Vagina (tissue), 2 donors: ENCODE measurements around the gene ZBTB42. TPM values are rescaled to one million over a fixed set of nuclear protein-coding genes. Genes with fewer than 3 reads are reported as not detected.

Source experiments
- DNase-seq, 2 donors: peaks; one replicate each; pipeline ENCODE4 v3.0.0-alpha.2; 2017; ENCODE audit errors: extremely low spot score in 2 of 2
- H3K27ac ChIP-seq: fragments of 200-600 bp; sonication (generic); one replicate; pipeline ENCODE4 v1.5.1; 2019
- H3K27me3 ChIP-seq: fragments of 200-600 bp; sonication (generic); one replicate; pipeline ENCODE4 v1.5.1; 2019
- H3K36me3 ChIP-seq, 2 donors: fragments of 200-600 bp; sonication (generic); one replicate each; pipeline ENCODE4 v1.5.1; 2017 to 2019
- H3K4me1 ChIP-seq: fragments of 200-600 bp; sonication (generic); one replicate; pipeline ENCODE4 v1.5.1; 2019
- H3K4me3 ChIP-seq, 2 donors: fragments of 200-600 bp; sonication (generic); 1 replicate in 1 of 2; 2 replicates in 1 of 2; pipeline ENCODE4 v1.5.1; 2016 to 2019
- H3K9me3 ChIP-seq: fragments of 200-600 bp; sonication (generic); one replicate; pipeline ENCODE4 v1.5.1; 2019
- POLR2A ChIP-seq, 2 donors: fragments of 450-650 bp; IDR thresholded peaks; one replicate each; pipeline ENCODE4 v1.6.1; 2017; ENCODE audit warnings: antibody characterized with exemption in 2 of 2, mild to moderate bottlenecking in 2 of 2, moderate library complexity in 2 of 2
- POLR2AphosphoS5 ChIP-seq, 2 donors: sonication (generic); formaldehyde crosslinking; IDR thresholded peaks; one replicate each; pipeline ENCODE4 v1.9.0; 2017; ENCODE audit warnings: antibody characterized with exemption in 2 of 2, mild to moderate bottlenecking in 2 of 2, low read depth in 1 of 2; ENCODE audit not compliant: insufficient read depth in 1 of 2
- intact Hi-C: fragments of 100-400 bp; cut with DNase I; formaldehyde crosslinking; loops from one replicate; pipeline ENCODE4 v1.15.1; 2023
- total RNA-seq: library from RNA; depleted of rRNA; stranded (reverse); fragments of >200 nt; gene quantifications from one replicate; pipeline ENCODE4 v1.2.3, GENCODE V29; 2016
- TF ChIP-seq, protein P1 (sequence below), 3 experiments: fragments of 450-650 bp in 2 of 3; fragments of 200-600 bp in 1 of 3; sonication (generic) in 1 of 3; IDR thresholded peaks; one replicate each; pipeline ENCODE4 v1.5.1; 2017 to 2019; ENCODE audit warnings: antibody characterized with exemption in 3 of 3, mild to moderate bottlenecking in 2 of 3, moderate library complexity in 2 of 3

Gene ZBTB42
- total RNA-seq, 1 donor from 2014 or later: 7.6 TPM

DNA sequence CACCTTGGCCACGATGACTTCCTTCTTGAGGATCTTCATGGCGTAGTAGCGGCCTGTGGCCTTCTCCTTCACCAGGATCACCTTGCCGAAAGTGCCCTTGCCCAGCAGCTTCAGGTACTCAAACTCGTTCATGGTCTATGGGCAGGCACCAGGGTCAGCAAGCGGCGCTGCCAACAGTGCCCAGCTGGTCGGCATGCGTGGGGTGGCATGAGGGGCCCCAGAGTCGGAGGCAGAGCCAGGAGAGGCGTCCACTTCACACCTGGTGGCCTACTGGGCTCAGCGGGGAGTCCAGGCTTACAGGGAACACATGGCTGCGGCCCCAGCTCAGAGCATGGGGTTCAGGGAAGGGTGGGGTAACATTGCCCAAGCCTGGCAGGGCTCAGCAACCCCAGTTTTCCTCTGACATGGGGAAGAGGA is 25.8 kb upstream of the ZBTB42 start:
- H3K36me3 ChIP-seq: peaks cover 0 to 18% of the 10 kb centered on the region in 2 donors
- TF ChIP-seq, protein P1, sequence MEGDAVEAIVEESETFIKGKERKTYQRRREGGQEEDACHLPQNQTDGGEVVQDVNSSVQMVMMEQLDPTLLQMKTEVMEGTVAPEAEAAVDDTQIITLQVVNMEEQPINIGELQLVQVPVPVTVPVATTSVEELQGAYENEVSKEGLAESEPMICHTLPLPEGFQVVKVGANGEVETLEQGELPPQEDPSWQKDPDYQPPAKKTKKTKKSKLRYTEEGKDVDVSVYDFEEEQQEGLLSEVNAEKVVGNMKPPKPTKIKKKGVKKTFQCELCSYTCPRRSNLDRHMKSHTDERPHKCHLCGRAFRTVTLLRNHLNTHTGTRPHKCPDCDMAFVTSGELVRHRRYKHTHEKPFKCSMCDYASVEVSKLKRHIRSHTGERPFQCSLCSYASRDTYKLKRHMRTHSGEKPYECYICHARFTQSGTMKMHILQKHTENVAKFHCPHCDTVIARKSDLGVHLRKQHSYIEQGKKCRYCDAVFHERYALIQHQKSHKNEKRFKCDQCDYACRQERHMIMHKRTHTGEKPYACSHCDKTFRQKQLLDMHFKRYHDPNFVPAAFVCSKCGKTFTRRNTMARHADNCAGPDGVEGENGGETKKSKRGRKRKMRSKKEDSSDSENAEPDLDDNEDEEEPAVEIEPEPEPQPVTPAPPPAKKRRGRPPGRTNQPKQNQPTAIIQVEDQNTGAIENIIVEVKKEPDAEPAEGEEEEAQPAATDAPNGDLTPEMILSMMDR (IDR thresholded peaks at IDR 0.05): no peak
- TF ChIP-seq POLR2A (IDR thresholded peaks at IDR 0.05) (no peak), POLR2AphosphoS5 (IDR thresholded peaks at IDR 0.05; ENCODE audit: insufficient read depth in 1 of 2, low read depth in 1 of 2) (no peak)
- H3K4me1 ChIP-seq: peaks cover 12% of the 10 kb centered on the region
- no peaks in the 10 kb centered on the region for H3K9me3 ChIP-seq
- H3K27ac ChIP-seq: no peak overlapping the region
- H3K27me3 ChIP-seq: no peaks in the 10 kb centered on the region
- intact Hi-C loops: no loop called here
- no peak overlapping the region for H3K4me3 ChIP-seq
- DNase-seq: no peak

DNA sequence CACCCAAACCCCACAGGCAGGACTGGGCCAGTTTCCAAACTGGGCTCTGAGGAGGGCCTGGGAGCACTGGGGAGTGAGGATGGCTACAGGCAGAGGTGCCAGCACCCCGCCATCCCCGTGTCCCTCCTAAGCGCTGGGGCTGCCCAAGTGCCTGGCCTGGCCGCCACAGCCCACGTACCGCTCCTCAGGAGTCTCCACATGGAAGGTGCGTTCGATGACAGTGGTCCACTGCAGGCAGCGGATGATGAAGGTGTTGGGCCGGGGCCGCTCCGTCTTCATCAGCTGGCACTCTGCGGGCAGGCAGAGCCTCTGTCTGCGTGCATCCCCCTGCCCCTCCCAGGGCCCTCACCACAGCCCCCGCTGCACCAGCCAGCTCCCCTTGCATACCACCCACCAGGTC is 24.4 kb upstream of the ZBTB42 start:
- no peak overlapping the region for H3K4me3 ChIP-seq
- DNase-seq: no peak
- TF ChIP-seq POLR2AphosphoS5 (IDR thresholded peaks at IDR 0.05; ENCODE audit: insufficient read depth in 1 of 2, low read depth in 1 of 2): no peak
- TF ChIP-seq POLR2A (IDR thresholded peaks at IDR 0.05): no peak
- TF ChIP-seq, protein P1 (IDR thresholded peaks at IDR 0.05): no peak
- no peak overlapping the region for H3K27ac ChIP-seq
- H3K27me3 ChIP-seq: no peaks in the 10 kb centered on the region
- H3K9me3 ChIP-seq: no peaks in the 10 kb centered on the region
- intact Hi-C loops: no loop called here
- peaks cover 0 to 10% of the 10 kb centered on the region in 2 donors for H3K36me3 ChIP-seq
- H3K4me1 ChIP-seq: peaks cover 12% of the 10 kb centered on the region

DNA sequence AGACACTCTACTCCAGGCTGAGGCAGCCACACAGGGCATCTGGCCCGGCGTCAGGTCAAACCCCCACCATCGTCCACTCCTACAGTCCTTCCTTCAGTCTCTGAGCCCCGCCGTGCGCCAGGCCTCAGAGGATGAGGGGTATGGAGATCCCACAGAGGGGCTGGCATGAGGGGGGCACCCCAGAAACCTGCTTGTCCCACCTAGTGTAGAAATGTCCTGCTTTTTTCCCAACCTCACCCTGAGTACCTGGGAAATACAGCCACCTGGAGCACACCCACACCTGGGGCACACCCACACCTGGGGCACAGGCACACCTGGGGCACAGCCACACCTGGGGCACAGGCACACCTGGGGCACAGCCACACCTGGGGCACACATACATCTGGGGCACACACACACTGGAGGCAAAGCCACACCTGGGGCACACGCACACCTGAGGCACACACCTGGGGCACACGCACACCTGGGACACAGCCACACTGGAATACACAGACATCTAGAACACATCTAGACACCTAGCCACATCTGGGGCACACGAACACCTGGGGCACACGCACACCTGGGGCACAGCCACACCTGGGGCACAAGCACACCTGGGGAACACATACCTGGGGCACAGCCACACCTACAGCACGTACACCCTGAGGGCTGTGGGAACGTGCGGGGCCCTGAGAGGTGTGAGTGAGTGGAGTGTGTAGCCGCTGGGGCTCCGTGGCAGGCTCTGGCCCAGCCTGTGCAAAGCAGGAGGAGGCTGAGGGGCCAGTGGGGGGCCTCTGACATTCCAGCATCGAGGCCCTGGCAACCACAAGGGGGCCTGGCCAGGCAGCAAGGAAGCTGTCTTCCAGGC is 23.7 kb upstream of the ZBTB42 start:
- no peaks in the 10 kb centered on the region for H3K9me3 ChIP-seq
- peaks cover 0 to 5% of the 10 kb centered on the region in 2 donors for H3K36me3 ChIP-seq
- DNase-seq: no peak
- no peak overlapping the region for H3K27ac ChIP-seq
- peaks cover 12% of the 10 kb centered on the region for H3K4me1 ChIP-seq
- intact Hi-C loops: no loop called here
- TF ChIP-seq POLR2A (IDR thresholded peaks at IDR 0.05): no peak
- TF ChIP-seq, protein P1 (IDR thresholded peaks at IDR 0.05): no peak
- TF ChIP-seq POLR2AphosphoS5 (IDR thresholded peaks at IDR 0.05; ENCODE audit: insufficient read depth in 1 of 2, low read depth in 1 of 2): no peak
- H3K4me3 ChIP-seq: no peak overlapping the region
- no peaks in the 10 kb centered on the region for H3K27me3 ChIP-seq

DNA sequence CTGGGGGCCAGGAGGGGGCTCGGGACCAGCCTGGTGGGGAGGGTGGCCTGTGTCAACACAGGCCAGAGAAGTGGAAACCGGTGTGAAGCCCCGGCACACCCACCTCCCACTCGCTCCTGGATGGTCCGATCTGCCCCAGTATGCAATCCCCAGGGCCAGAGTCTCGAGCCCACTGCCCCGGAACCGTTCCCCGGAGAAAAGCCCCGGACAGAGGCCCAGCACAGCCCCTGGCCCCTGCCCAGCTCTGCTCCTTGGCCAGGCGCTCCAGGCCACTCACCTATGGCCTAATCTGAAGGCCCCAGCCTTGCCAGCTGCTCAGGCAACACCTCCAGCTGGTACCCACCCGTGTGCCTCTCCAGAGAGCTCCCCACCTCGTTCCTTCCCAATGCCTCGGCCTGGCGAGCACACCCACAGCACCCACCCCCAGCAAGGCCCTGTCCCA is 23.1 kb upstream of the ZBTB42 start:
- intact Hi-C loops: no loop called here
- no peak overlapping the region for H3K27ac ChIP-seq
- TF ChIP-seq POLR2AphosphoS5 (IDR thresholded peaks at IDR 0.05; ENCODE audit: insufficient read depth in 1 of 2, low read depth in 1 of 2) (no peak), POLR2A (IDR thresholded peaks at IDR 0.05) (no peak)
- TF ChIP-seq, protein P1 (IDR thresholded peaks at IDR 0.05): no peak
- no peaks in the 10 kb centered on the region for H3K27me3 ChIP-seq
- peaks cover 12% of the 10 kb centered on the region for H3K4me1 ChIP-seq
- no peaks in the 10 kb centered on the region for H3K9me3 ChIP-seq
- no peak overlapping the region for H3K4me3 ChIP-seq
- DNase-seq: no peak
- peaks cover 0 to 5% of the 10 kb centered on the region in 2 donors for H3K36me3 ChIP-seq
